GM10266 (cell line): ENCODE results near the gene CCNYL1.
"Not testable (repeated sequence)": the region's sequence is repeated elsewhere in the genome, so short reads cannot be mapped to it uniquely, and the experiment has no call there.

Experiments used
- DNase-seq: peaks from one replicate; pipeline ENCODE4 v3.0.0; 2012; ENCODE audit errors: extremely low spot score
- TF ChIP-seq, protein P1 (sequence below): IDR thresholded peaks from 2 replicates; pipeline ENCODE4 v1.5.1; 2012; ENCODE audit warnings: mild to moderate bottlenecking, low read depth; ENCODE audit not compliant: control insufficient read depth, insufficient read depth; ENCODE audit errors: missing control alignments

CCNYL1 gene

DNA sequence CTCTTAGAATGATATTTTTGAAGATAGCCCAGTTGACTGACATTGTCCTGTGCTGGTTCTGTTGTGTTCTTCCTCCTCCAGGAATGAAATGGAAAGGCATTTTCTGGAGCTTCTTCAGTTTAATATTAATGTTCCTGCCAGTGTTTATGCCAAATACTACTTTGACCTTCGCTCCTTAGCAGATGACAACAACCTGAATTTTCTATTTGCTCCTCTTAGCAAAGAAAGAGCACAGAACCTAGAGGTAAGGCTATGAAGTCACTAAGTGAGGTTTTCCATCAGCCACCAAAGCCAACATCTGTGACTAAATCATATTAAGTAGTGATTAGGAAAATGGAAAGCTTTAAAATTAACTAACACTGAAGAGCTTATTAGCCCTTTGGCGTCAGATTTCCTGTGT lies 39.4 kb downstream of the CCNYL1 start:
- TF ChIP-seq, protein P1, sequence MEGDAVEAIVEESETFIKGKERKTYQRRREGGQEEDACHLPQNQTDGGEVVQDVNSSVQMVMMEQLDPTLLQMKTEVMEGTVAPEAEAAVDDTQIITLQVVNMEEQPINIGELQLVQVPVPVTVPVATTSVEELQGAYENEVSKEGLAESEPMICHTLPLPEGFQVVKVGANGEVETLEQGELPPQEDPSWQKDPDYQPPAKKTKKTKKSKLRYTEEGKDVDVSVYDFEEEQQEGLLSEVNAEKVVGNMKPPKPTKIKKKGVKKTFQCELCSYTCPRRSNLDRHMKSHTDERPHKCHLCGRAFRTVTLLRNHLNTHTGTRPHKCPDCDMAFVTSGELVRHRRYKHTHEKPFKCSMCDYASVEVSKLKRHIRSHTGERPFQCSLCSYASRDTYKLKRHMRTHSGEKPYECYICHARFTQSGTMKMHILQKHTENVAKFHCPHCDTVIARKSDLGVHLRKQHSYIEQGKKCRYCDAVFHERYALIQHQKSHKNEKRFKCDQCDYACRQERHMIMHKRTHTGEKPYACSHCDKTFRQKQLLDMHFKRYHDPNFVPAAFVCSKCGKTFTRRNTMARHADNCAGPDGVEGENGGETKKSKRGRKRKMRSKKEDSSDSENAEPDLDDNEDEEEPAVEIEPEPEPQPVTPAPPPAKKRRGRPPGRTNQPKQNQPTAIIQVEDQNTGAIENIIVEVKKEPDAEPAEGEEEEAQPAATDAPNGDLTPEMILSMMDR: no peak
- DNase-seq: no peak

DNA sequence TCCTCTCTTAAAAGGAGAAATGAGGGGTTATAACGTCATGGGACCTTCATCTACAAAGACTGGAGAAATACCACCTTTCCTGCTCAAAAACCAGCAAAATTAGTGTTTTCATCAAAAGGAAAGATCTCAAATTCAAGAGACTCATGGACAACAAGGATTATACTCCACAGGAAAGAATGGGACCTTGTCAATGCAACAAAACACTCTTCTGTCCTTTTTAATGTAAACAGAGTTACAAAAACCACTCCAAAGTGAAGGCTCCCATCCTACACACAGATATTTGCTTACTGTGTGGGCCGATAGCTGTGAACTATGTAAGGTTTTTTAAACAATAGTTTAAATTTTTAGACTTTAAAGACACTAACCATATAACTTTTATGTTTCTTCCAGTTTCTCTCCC lies 42.2 kb downstream of the CCNYL1 start:
- not testable (repeated sequence) for DNase-seq

DNA sequence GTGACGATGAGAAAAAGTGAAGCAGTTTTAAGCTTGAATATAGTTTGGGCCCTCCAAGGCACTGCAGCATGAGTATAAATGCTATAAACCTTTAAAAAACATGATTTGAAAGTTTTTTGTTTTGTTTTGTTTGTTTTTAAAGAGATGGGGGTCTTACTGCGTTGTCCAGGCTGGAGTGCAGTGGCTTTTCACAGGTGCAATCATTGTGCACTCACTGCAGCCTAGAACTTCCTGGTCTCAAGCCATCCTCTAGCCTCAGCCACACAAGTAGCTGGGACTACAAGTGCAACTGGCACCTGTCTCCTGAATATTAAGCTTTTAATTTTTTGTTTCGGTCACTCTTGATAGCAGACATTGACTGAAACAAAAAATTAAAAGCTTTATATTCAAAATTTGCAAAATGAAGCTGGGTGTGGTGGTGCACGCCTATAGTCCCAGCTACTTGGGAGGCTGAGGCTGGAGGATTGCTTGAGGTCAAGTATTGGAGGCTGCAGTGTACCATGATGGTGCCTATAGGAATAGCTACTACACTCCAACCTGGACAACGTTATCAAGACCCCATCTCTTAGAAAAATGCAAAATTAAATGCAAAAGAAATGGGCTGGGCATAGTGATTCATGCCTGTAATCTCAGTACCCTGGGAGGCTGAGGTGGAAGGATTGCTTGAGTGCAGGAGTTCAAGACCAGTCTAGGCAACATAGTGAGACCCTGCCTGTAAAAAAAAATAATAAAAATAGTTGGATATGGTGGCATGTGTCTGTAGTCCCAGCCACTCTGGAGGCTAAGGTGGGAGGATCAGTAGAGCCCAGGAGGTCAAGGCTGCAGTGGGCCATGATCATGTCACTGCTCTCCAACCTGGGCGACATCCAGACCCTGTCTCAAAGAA lies 43.3 kb downstream of the CCNYL1 start:
- TF ChIP-seq, protein P1: no peak
- no peak for DNase-seq

DNA sequence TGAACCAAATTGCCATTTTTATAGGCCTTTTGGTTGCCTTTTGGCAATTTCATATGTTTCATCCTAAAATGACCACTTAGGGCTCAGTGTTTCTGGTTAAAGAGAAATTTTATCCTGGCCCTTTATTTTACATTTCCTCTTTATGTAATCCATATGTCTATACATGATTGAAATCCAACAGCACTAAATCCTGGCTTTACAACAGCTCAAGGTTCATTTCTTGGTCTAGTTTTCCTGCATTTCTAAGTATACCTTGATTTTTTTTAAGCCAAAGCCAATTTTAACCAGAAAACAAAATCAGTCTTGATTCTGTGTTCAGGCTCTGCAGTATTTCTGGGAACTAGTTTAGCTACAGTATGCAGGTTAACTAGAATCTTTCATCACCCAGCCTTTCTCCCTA lies 46.6 kb downstream of the CCNYL1 start:
- TF ChIP-seq, protein P1: no peak
- no peak for DNase-seq

DNA sequence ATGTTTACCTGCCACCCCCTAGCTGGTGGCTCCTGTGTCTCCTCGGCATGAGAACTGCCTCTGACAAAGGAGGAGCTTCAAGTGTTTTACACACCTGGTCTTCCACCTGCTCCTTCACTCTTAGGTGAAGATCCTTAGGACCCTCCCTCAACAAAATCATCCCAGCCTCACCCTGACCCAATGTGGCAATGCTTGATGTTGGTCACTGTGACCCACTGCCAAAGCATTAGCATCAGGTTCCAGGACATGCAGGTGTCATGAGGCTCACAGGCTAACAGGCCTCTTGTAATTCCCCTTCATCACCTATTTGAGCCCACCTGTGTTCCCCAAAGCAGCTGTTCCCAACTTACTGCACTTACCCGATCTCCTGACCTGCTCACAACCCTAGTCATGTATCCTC lies 48.5 kb downstream of the CCNYL1 start:
- TF ChIP-seq, protein P1: no peak
- DNase-seq: no peak

DNA sequence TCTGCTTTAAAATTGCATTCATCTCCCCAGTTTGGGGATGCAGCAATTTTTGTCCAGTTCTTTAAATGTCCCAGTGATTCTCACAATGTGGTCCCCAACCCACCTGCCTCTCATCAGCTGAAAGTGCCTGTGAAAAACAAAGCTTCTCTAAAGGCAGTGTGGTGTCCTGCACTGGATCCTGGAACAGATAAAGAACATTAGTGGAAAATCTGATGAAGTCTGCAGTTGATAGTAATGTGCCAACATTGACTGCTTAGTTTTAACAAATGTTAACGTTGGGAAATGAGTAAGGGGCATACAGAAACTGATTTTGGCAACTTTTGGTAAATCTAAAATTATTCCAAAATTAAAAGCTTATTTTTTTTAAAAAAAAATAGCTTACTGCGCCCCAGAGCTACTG lies 49.0 kb downstream of the CCNYL1 start:
- TF ChIP-seq, protein P1: no peak
- DNase-seq: no peak

DNA sequence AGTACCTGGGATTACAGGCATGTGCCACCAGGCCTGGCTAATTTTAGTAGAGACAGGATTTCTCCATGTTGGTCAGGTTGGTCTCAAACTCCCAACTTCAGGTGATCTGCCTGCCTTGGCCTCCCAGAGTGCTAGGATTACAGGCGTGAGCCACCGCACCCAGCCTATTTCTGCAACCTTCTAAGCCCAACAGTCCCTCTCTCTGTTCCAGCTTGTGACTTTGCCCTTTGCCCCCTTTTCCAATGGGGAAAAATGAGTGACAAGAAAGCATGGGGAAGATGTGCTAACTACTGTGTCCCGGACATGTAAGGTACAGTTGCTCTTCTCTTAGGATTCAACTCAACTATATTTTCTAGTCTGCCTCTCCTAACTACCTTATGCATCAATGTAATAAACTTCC lies 50.0 kb downstream of the CCNYL1 start:
- DNase-seq: not testable (repeated sequence)

DNA sequence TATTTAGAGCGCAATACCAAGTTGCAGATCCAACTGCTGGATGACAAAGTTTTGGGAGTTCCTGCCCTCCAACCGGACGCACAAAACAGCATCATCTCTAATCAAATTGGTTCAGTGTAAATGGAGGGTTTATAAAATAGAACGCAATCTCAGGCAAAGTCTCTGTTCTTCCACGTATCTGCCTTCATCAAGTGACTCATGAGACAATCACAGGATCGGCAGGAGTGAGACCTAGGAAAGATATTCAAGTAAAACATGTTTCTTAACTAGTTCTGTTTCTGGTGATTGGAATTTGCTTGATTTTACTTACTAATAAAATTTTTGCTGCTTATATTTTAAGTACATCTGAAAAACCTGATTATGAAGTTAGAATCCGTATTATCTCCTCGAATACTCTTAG lies 50.7 kb downstream of the CCNYL1 start:
- TF ChIP-seq, protein P1: no peak
- DNase-seq: no peak
